8988T (cell line): ENCODE data around the gene SERPINA1.
"Not testable (repeated sequence)": the region's sequence is repeated elsewhere in the genome, so short reads cannot be mapped to it uniquely, and the experiment has no call there.

ENCODE experiments used
- DNase-seq: peaks from one replicate; pipeline ENCODE4 v3.0.0; 2011

Gene SERPINA1

GRCh38 chr14:94388384-94389103 lies at the start of gene SERPINA1:
TSS of gene SERPINA1 (minus strand) at chr14:94388602. CDS start at chr14:94383237, 5,365 bp downstream.
- no peak for DNase-seq

GRCh38 chr14:94428610-94429009 lies 40.2 kb upstream of the SERPINA1 start:
- DNase-seq = no peak

GRCh38 chr14:94427016-94427613 lies 38.7 kb upstream of the SERPINA1 start:
- DNase-seq = no peak

GRCh38 chr14:94426526-94426925 lies 38.1 kb upstream of the SERPINA1 start:
- DNase-seq = no peak

GRCh38 chr14:94424371-94424770 lies 36.0 kb upstream of the SERPINA1 start:
- DNase-seq = no peak

GRCh38 chr14:94423453-94424056 lies 35.2 kb upstream of the SERPINA1 start:
- DNase-seq = peak; percentile 28

GRCh38 chr14:94421316-94421715 lies 32.9 kb upstream of the SERPINA1 start:
- no peak for DNase-seq

- DNase-seq = not testable (repeated sequence)
Measured at GRCh38 chr14:94417497-94418205, 29.2 kb upstream of the SERPINA1 start.

GRCh38 chr14:94412671-94413638 lies 24.6 kb upstream of the SERPINA1 start:
- DNase-seq = no peak

- DNase-seq = no peak
Measured at GRCh38 chr14:94411638-94412037, 23.2 kb upstream of the SERPINA1 start.

- DNase-seq = not testable (repeated sequence)
Measured at GRCh38 chr14:94409430-94409829, 21.0 kb upstream of the SERPINA1 start.

GRCh38 chr14:94408546-94409095 lies 20.2 kb upstream of the SERPINA1 start:
- DNase-seq = no peak

- no peak for DNase-seq
Measured at GRCh38 chr14:94407906-94408305, 19.5 kb upstream of the SERPINA1 start.

- DNase-seq = no peak
Measured at GRCh38 chr14:94406910-94407309, 18.5 kb upstream of the SERPINA1 start.

GRCh38 chr14:94405486-94405885 lies 17.1 kb upstream of the SERPINA1 start:
- no peak for DNase-seq

- DNase-seq = no peak
Measured at GRCh38 chr14:94404561-94404960, 16.2 kb upstream of the SERPINA1 start.

- DNase-seq = no peak
Measured at GRCh38 chr14:94403312-94403932, 15.0 kb upstream of the SERPINA1 start.

- DNase-seq = no peak
Measured at GRCh38 chr14:94401083-94401482, 12.7 kb upstream of the SERPINA1 start.

- DNase-seq = no peak
Measured at GRCh38 chr14:94400422-94400841, 12.0 kb upstream of the SERPINA1 start.

- DNase-seq = no peak
Measured at GRCh38 chr14:94398536-94398935, 10.1 kb upstream of the SERPINA1 start.

GRCh38 chr14:94398182-94398479 lies 9.7 kb upstream of the SERPINA1 start:
- no peak for DNase-seq
